Spinal cord (tissue), 10 donors: Measurements from ENCODE around the gene ALKBH7. TPM values are rescaled to one million over a fixed set of nuclear protein-coding genes. Genes with fewer than 3 reads are reported as not detected.
"Not testable (repeated sequence)": the region's sequence is repeated elsewhere in the genome, so short reads cannot be mapped to it uniquely, and the experiment has no call there.

Experiments used
- DNase-seq, 6 donors: peaks; one replicate each; pipeline versions ENCODE4 v3.0.0 to v3.0.0-alpha.2; 2013 to 2015; ENCODE audit warnings: low spot score in 6 of 6, low read depth in 4 of 6
- H3K27ac ChIP-seq: one replicate; pipeline ENCODE4 v1.5.1; 2013; ENCODE audit warnings: low read depth, low read length, control low read depth
- H3K27me3 ChIP-seq: one replicate; pipeline ENCODE4 v1.6.1; 2013; ENCODE audit warnings: low read length; ENCODE audit not compliant: control insufficient read depth, insufficient read depth
- H3K36me3 ChIP-seq: one replicate; pipeline ENCODE4 v1.6.1; 2013; ENCODE audit warnings: low read length; ENCODE audit not compliant: control insufficient read depth, insufficient read depth
- H3K4me1 ChIP-seq: one replicate; pipeline ENCODE4 v1.6.1; 2013; ENCODE audit warnings: low read length; ENCODE audit not compliant: control insufficient read depth, insufficient read depth
- H3K4me3 ChIP-seq: one replicate; pipeline ENCODE4 v1.5.1; 2013; ENCODE audit warnings: low read depth, low read length, control low read depth
- H3K9me3 ChIP-seq: one replicate; pipeline ENCODE4 v1.6.1; 2013; ENCODE audit warnings: low read length; ENCODE audit not compliant: control insufficient read depth, insufficient read depth
- WGBS: methylation state at CpG from one replicate; pipeline ENCODE4 v1.1.5; 2013; ENCODE audit warnings: missing lambda C conversion rate; ENCODE audit not compliant: insufficient coverage; 5-methylcytosine and 5-hydroxymethylcytosine counted together
- polyA plus RNA-seq, 2 donors: library from polyadenylated mRNA; unstranded; fragments of 120-200 nt; gene quantifications; one replicate each; pipeline ENCODE4 v1.2.1, GENCODE V29; 2013; ENCODE audit not compliant: insufficient read length in 2 of 2
- total RNA-seq, 2 donors: library from RNA; depleted of rRNA in 1 of 2; stranded (reverse); fragments of 120-200 nt in 1 of 2; fragments of >200 nt in 1 of 2; gene quantifications; one replicate each; pipeline versions ENCODE4 v1.2.3 to v1.2.4, GENCODE V29; 2013 to 2014
- donor health status: healthy.

The ALKBH7 gene
- total and polyA plus RNA-seq, 4 donors, result 25.8 to 85.6 (median 78.2) TPM

DNA sequence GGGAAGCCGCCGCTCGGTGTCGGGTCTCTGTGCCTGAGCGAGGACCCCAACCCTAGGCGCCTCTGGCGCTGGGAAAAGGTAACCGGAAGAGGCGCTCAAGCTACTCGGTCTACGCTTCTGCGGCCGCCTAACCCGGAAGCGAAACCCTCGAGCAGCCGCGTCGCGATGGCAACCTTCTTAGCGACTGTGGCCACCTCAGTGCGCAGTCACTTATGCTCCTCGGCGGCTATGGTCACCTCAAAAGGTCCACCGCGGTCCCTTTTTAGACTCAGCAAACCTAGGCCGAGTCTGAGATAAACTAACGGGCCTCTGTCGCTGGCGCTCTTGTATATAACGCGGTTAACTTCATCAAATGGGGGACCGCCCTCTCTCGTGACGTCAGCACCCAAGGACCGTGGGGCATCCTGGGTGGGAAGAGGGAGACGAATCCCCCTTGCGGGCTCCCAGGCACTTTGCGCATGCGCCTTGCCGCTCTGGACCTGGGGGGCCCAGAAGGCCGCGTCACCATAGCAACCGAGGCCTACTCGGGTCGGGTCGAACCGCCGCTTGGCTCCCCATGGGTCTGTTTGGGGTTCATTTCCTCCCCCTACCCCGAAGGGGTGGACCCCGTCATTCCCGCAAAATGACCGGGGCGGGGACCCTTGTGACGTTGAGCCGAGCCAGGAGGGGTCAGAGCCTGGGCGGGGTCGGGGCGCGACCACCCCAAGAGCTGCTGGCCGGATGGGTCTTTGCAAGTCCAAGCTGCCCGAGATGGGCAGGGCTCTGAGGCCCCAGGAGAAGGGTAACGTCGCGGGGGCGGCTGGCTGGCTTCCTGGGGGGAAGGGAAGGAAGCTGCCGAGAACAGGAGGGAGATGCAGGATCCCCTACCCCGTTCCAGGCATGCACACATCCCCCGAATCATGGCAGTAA, 20.7 kb downstream of the ALKBH7 start, which contains the start of gene GTF2F1:
TSS of gene GTF2F1 (minus strand) at position 91 of the 909 bp plus-strand sequence. CDS start 169 bp downstream, outside the sequence.
- Histone ChIP-seq H3K4me1 (peaks cover 18% of the 10 kb centered on the region), H3K9me3 (no peaks in the 10 kb centered on the region), H3K36me3 (peaks cover 32% of the 10 kb centered on the region), H3K27ac (peak within 1 kb of the TSS; percentile 98), H3K4me3 (peak within 1 kb of the TSS; percentile 83), H3K27me3 (no peaks in the 10 kb centered on the region)
- WGBS, result under 1% methylated on average over 68 of the region's 69 CpGs
- peak; percentile 97 to 99 (median 98) for DNase-seq

DNA sequence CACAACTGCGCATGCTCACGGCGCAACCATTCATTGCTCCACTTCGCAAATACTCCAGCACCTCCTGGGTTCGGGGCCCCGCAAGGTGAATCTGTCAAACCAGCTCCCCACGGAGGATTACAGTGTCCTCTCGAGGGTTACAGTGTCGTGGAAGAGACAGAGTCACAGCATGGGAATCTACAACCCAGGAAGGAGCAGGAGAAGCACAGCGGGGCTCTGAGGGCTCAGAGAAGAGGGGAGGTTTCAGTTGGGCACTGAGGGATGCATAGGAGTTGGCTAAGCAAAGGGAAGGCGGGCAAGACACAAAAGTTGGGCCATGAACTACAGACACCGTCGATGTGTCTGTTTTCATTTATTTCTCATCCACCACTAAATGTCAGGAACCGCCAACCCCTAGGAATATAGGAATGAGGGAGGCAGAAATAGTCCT, 21.4 kb downstream of the ALKBH7 start:
- Histone ChIP-seq H3K27ac (peak overlapping the region; percentile 98), H3K4me3 (peak overlapping the region; percentile 83), H3K27me3 (no peaks in the 10 kb centered on the region), H3K36me3 (peaks cover 26% of the 10 kb centered on the region), H3K4me1 (peaks cover 18% of the 10 kb centered on the region), H3K9me3 (no peaks in the 10 kb centered on the region)
- 8% methylated on average over 10 of the region's 14 CpGs for WGBS
- DNase-seq, result no peak

GRCh38 chr19:6394831-6395230, 22.2 kb downstream of the ALKBH7 start:
- Histone ChIP-seq H3K27me3 (no peaks in the 10 kb centered on the region), H3K9me3 (no peaks in the 10 kb centered on the region), H3K4me1 (peaks cover 18% of the 10 kb centered on the region), H3K36me3 (peaks cover 17% of the 10 kb centered on the region), H3K4me3 (no peak overlapping the region), H3K27ac (no peak overlapping the region)
- WGBS, result 75% methylated on average over 2 of the region's 3 CpGs
- no peak for DNase-seq

DNA sequence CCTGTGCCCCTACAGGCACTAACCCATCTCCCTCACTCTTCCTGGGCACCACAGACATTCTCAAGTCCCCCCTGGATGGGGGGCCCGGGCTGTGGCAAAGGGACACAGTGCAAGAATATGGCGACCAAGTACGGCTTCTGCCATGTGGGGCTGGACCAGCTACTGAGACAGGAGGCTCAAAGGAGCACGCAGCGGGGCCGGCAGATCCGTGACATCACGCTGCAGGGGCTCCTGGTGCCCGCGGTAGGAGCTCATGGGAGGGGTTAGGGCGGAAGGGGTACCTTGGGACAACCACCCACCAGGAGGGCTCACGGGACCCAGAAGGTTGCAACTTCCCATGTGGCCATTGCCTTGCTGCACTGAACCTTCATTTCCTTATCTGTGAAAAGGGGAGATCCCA, 23.7 kb downstream of the ALKBH7 start:
- peaks cover 18% of the 10 kb centered on the region for H3K4me1 ChIP-seq
- 91% methylated on average over 12 of the region's 12 CpGs for WGBS
- H3K9me3 ChIP-seq, result no peaks in the 10 kb centered on the region
- DNase-seq, result no peak
- no peak overlapping the region for H3K4me3 ChIP-seq
- no peak overlapping the region for H3K27ac ChIP-seq
- peaks cover 3% of the 10 kb centered on the region for H3K36me3 ChIP-seq
- H3K27me3 ChIP-seq, result no peaks in the 10 kb centered on the region

- DNase-seq, H3K27ac ChIP-seq, H3K9me3 ChIP-seq, H3K4me3 ChIP-seq, H3K27me3 ChIP-seq, H3K36me3 ChIP-seq: not testable (repeated sequence)
- H3K4me1 ChIP-seq, result peaks cover 17% of the 10 kb centered on the region
- 95% methylated on average over 17 of the region's 23 CpGs for WGBS
Observed at GRCh38 chr19:6400062-6400944, 27.7 kb downstream of the ALKBH7 start.

GRCh38 chr19:6402058-6402457, 29.5 kb downstream of the ALKBH7 start:
- 77% methylated on average over 7 of the region's 10 CpGs for WGBS

DNA sequence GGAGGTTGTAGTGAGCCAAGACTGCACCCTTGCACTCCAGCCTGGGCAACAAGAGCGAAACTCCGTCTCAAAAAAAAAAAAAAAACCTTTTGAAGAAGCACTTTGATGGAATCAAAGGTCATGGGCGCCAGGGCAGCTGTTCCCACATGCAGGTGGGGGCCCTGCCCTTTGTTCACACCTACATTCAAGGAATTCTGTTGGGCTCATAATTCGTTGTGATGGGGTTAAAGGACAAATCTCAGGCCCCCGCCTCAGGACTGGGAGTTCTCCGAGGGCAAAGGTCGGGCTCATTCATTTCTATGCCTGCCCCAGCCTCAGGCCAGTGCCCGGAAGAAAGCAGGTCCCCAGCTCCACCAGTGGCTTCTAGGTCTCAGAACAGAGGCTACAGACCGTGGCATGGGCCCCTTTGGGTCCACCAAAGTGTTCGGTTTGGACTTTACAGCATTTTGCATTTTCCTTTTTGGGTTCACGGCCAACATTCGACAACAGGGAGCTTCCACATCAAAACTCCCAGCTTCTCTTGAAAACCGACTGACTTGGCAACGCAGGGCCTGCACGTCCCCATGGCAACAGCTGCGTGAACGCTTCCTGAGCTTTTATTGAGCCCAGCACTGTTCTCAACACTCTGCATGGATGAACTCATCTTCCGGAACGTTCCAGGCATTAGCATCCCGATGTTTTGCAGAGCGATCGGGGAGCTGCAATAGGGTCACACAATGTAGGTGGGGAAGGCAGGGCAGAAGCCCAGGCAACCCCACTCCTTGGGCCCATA, 30.4 kb downstream of the ALKBH7 start:
- no peaks in the 10 kb centered on the region for H3K36me3 ChIP-seq

More at GRCh38 chr19:6402058-6402457, 29.5 kb downstream of the ALKBH7 start:
- Histone ChIP-seq H3K36me3 (no peaks in the 10 kb centered on the region), H3K27ac (no peak overlapping the region), H3K4me3 (no peak overlapping the region), H3K27me3 (no peaks in the 10 kb centered on the region), H3K9me3 (no peaks in the 10 kb centered on the region), H3K4me1 (peaks cover 17% of the 10 kb centered on the region)
- DNase-seq, result no peak

GRCh38 chr19:6406401-6406800, 33.8 kb downstream of the ALKBH7 start:
- no peak overlapping the region for H3K4me3 ChIP-seq
- H3K27ac ChIP-seq, result no peak overlapping the region
- WGBS, result 90% methylated on average over 3 of the region's 5 CpGs
- H3K36me3 ChIP-seq, result no peaks in the 10 kb centered on the region
- peaks cover 17% of the 10 kb centered on the region for H3K4me1 ChIP-seq
- H3K27me3 ChIP-seq, result no peaks in the 10 kb centered on the region
- H3K9me3 ChIP-seq, result no peaks in the 10 kb centered on the region
- DNase-seq, result no peak

More for the DNA sequence above, 30.4 kb downstream of the ALKBH7 start:
- Histone ChIP-seq H3K27ac (peak overlapping the region; percentile 78), H3K4me3 (no peak overlapping the region), H3K27me3 (no peaks in the 10 kb centered on the region), H3K9me3 (no peaks in the 10 kb centered on the region), H3K4me1 (peaks cover 17% of the 10 kb centered on the region)
- 9% methylated on average over 19 of the region's 22 CpGs for whole genome bisulfite sequencing
- DNase-seq, result peak; percentile 71 to 98 (median 82)

DNA sequence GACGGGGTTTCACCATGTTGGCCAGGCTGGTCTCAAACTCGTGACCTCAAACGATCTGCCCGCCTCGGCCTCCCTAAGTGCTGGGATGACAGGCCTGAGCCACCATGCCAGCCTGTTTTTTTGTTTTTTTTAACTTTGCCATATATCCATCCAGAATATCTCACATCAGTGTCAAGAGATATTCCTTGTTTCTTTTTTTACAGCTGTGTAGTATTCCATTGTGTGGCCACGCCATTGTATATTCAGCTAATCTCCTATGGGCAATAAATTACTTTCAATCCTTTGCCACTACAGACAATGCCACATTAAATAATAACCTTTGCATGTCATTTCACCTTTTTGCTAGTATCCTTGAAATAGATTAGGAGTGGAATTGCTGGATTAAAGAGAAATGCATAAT, 36.8 kb downstream of the ALKBH7 start:
- H3K4me1 ChIP-seq, result peaks cover 4% of the 10 kb centered on the region
- H3K27ac ChIP-seq, result no peak overlapping the region
- H3K36me3 ChIP-seq, result peaks cover 23% of the 10 kb centered on the region
- H3K27me3 ChIP-seq, result no peaks in the 10 kb centered on the region
- H3K4me3 ChIP-seq, result no peak overlapping the region
- no CpG with 5 or more reads among the region's 6 CpGs for WGBS
- H3K9me3 ChIP-seq, result no peaks in the 10 kb centered on the region
- no peak for DNase-seq
